GM15510 (cell line): Measurements from ENCODE around the gene PPP1R1B.

ENCODE experiments used
- POLR2A ChIP-seq: IDR thresholded peaks from 3 replicates; pipeline ENCODE4 v1.6.1; 2011; ENCODE audit warnings: borderline replicate concordance; ENCODE audit not compliant: insufficient read length; ENCODE audit errors: extremely low read depth

The PPP1R1B gene

GRCh38 chr17:39618956-39619785 is 7.6 kb upstream of the PPP1R1B start:
- TF ChIP-seq POLR2A: no peak

GRCh38 chr17:39619786-39620101 is 7.0 kb upstream of the PPP1R1B start:
- TF ChIP-seq POLR2A: no peak

DNA sequence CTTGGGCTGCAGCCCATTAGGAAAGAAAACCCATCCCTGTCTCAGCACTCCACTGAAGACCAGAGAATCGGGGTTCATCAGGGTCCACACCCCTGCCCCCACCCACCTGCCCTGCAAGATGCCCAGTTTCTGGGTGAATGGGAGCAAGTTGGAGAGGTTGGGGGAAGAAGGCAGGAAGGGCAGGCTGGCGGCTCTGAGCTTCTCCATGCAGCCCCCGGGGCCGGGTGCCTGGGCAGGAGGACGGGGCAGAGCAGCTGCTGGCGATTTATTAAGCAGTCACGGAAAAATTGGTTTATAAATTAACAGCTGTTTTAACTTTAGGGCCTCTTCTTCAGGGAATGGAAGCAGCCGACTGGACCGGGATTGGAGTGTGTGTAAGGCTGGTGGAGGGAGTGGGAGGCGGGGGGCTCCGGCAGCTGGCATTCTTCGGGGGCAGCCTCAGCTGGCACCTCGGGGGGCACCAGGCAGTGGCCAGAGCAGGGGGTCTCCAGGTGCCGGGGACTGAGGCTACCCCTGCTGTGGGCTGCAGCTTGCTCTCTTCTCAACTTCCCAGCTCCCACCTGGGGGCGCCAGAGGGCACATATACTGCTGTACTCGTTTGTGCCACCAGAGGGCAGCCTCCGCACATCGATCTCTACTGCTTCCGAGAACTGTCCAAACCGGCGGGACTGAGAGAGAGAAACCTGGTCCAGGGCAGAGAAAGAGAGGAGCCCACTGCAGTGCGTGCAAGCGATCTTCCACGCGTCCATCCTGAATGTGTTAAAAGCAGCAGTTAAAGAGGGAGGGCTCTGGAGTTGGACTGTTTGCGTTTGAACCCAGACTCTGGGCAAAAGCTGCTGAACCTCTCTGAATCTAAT is 5.0 kb upstream of the PPP1R1B start:
- TF ChIP-seq POLR2A: no peak

DNA sequence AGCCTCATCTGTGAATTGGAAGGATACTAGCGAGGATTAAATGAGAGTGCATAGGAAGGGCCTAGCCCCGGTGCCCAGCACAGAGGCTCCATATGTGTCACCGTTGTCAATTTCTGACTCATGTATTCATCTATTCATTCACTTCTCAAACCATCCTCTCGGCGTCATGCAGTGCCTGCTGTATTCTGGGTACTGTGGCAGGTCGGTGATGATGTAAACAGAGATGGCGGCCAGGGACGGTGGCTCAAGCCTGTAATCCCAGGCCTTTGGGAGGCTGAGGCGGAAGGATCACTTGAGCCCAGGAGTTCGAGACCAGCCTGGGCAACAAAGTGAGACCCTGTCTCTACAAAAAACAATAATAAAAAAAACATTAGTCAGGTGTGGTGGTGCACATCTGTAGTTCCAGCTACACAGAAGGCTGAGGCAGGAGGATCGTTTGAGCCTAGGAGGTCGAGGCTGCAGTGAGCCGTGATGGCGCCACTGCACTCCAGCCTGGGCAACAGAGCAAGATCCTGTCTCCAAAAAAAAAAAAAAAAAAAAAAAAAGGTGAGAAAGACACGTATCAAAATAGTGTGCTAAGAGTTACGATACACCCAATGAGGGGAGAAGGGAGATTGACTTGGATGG is 4.3 kb upstream of the PPP1R1B start:
- no peak for TF ChIP-seq POLR2A

- TF ChIP-seq POLR2A: no peak
Measured at GRCh38 chr17:39623356-39623950, 3.3 kb upstream of the PPP1R1B start.

DNA sequence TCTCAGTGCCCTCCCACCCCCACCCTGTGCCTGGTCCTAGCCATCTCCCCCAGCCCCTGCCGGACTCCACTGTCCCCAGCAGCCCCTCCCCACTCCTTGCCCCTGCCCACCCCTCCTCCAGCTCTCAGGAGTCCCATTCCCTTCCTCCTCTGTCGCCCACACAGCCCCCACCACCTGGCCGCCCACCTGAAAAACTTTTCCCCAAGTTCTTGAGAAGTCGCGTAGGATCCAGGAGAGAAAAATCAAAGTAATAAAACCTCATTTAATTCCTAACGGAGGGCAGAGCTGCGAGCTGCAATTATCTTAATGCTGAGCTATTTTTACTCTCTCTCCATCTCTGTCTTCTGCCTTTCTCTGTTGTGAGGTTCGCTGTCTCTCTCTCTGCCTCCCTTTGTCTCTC is 2.4 kb upstream of the PPP1R1B start:
- no peak for TF ChIP-seq POLR2A

GRCh38 chr17:39625198-39625785 is 1.5 kb upstream of the PPP1R1B start:
- TF ChIP-seq POLR2A: no peak

- no peak for TF ChIP-seq POLR2A
Measured at GRCh38 chr17:39627047-39627711, 427 bp downstream of the PPP1R1B start.

DNA sequence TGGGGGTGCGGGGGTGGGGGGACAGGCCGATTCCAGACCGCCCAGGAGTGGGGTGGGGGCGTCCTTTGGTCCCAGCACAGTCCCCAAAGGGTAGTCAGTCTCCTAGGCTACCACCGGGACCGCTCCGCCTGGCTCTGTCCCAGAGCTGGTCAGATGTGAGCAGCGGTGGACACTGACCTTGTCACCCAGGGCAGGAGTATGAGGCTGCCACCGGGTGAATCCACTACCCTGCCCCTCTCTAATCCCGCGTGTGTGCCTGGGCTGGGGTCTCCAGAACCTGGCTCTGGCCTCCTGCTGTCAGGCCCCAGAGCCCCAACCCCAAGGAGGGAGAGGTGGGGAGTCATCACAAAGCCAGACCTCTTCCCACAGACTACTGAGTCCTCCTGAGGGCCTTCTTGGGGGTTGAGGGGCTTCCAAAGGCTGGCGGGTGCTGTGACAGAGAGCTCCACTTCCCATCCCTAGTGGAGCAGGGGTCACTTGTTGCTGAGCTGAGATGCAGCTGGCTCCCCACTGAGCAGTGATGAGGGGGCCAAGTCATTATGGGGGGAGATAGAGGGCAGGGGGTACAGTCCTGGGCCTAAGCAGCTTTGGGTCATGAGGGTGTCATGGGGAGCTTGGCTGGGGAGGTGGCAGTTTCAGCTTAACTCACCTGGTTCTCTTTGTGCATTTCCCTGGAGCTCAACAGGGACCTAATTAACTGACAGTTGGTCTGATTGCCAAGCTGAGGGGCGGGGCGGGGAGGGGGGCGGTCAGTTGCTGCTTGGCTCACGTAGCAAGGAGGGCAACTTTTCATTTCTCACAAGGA is 1.2 kb downstream of the PPP1R1B start:
- no peak for TF ChIP-seq POLR2A

- TF ChIP-seq POLR2A: no peak
Measured at GRCh38 chr17:39628655-39629493, 2.1 kb downstream of the PPP1R1B start.

GRCh38 chr17:39629494-39629880 is 2.7 kb downstream of the PPP1R1B start:
- TF ChIP-seq POLR2A: no peak

DNA sequence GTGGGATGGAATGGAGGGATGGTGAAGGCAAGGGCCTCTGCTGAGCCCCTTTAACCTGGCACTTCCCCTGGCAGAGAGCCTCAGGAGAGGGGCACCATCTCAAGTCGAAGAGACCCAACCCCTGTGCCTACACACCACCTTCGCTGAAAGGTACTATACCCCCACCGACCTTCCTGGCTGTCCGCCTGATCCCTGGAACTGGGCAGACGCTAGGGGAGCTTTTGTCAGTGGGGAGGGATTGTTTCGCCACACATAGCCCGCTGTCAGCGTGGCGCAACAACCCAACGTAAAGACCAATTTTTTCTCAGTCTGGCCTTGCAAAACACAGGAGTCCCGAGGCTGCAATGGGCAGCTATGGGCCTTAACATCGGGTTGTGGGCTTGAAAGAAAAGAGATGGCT is 3.1 kb downstream of the PPP1R1B start:
- no peak for TF ChIP-seq POLR2A
